Measurements from ENCODE around the gene ANKRD33B. TPM values are rescaled to one million over a fixed set of nuclear protein-coding genes. Genes with fewer than 3 reads are reported as not detected.

The ANKRD33B gene
- total and polyA plus RNA-seq, 2 experiments from 2014 or later = 2.9 to 15.4 TPM

DNA sequence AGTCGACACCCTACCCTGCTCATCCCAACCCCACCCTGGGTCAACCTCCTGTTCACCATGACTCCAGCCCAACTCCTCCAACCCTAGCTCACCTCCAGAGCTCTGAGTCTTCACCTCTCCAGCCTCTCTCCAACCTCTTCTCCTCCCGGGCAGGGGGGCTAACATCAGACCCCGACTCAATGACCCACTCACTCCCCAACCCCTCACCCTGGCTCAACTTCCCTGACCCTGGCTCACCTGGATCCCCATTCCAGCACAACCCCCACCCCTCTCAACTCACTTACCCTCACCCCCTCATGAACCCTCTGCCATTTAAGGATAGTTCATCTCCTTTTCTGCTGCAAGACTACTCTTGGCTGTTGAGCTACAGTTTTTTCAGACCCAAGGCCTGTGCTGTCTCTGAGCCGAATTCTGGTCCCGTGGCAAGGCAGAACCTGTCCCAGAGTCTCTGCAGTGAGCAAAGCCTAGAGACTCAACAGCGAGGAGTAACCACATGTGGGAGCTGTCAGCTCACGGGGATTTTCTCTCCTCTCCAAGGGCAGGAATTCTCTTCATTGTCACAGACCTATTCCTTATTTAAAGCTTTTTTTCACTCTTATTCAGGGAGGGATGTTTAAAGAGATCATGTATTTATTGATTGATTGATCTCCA lies 29.8 kb downstream of the ANKRD33B start:
- TF ChIP-seq CTCF (conservative IDR thresholded peaks at IDR 0.05; ENCODE audit: low read depth in 2 of 2) (peak in 1 of 2 experiments; percentile 49; a peak in 2 of 4 replicates), EZH2phosphoT487 (IDR thresholded peaks at IDR 0.05; ENCODE audit: unreplicated experiment) (no peak)
- Histone ChIP-seq H3K36me3 (ENCODE audit: insufficient read depth) (no peaks in the 10 kb centered on the region), H4K20me1 (replicated peaks; ENCODE audit: insufficient read depth) (no peaks in the 10 kb centered on the region), H3K4me3 (no peak overlapping the region), H3F3A (replicated peaks; ENCODE audit: low read depth) (no peaks in the 10 kb centered on the region), H3K9me2 (ENCODE audit: insufficient read depth) (no peaks in the 10 kb centered on the region), H3K79me2 (replicated peaks; ENCODE audit: insufficient read depth) (no peaks in the 10 kb centered on the region), H3K4me1 (ENCODE audit: insufficient read depth) (peaks cover 6% of the 10 kb centered on the region; the same call in 1 of the 2 replicates), H3K4me2 (no peak overlapping the region), H3K27ac (ENCODE audit: low read depth) (no peak overlapping the region), H2AFZ (no peak overlapping the region), H3K27me3 (ENCODE audit: insufficient read depth) (no peaks in the 10 kb centered on the region)
- Mint-ChIP-seq H3K9me3 (peaks cover 2% of the 10 kb centered on the region; the same call in 1 of the 3 replicates), H3K4me1 (peaks cover 25% of the 10 kb centered on the region), H3K27ac (no peak overlapping the region), H3K4me3 (no peak overlapping the region), H3K36me3 (ENCODE audit: low read depth) (0 out of 3 replicates have a peak, but pooled peaks cover 4% of the 10 kb centered on the region), H3K27me3 (ENCODE audit: insufficient read depth, low read depth, poor library complexity) (peaks cover 7% of the 10 kb centered on the region)
- ATAC-seq = peak; percentile 51
- no peak for DNase-seq (ENCODE audit: low spot score)

DNA sequence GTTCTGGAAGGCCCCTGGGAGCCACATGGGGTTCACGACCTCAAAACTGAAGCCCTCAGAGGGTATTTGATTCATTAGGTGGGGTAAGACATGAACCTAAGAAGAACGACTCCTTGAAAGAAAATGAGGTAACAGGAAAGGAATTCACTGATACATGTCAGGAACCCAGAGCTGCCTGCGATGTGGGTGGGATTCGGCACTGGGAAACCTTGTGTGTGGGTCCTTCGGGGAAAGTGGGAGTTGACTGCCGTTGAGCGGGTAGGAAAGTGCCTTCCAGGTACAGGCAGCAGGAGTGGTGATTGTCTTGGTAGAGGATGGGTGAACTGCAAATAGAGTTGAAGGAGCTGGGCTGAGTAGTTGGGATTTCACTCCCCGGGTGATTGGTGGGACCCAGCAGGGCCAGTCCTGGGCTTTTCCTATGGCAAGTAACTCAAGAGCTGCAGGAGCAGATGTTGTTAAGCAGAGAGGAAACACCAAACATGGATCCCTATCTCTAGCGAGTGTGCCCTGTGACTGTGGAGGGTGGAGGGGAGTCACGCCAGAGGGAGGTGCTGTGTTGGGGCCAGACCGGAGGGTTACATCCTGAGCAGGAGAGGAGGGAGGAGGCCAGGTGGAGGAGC lies 30.8 kb downstream of the ANKRD33B start:
- Histone ChIP-seq H3K4me1 (ENCODE audit: insufficient read depth) (no peaks in the 10 kb centered on the region), H3F3A (replicated peaks; ENCODE audit: low read depth) (no peaks in the 10 kb centered on the region), H3K27me3 (ENCODE audit: insufficient read depth) (no peaks in the 10 kb centered on the region), H3K27ac (ENCODE audit: low read depth) (no peak overlapping the region), H2AFZ (no peak overlapping the region), H3K36me3 (ENCODE audit: insufficient read depth) (no peaks in the 10 kb centered on the region), H3K79me2 (replicated peaks; ENCODE audit: insufficient read depth) (no peaks in the 10 kb centered on the region), H4K20me1 (replicated peaks; ENCODE audit: insufficient read depth) (no peaks in the 10 kb centered on the region), H3K9me2 (ENCODE audit: insufficient read depth) (no peaks in the 10 kb centered on the region), H3K4me2 (no peak overlapping the region), H3K4me3 (no peak overlapping the region)
- no peaks in the 10 kb centered on the region for H3K36me3 Mint-ChIP-seq (ENCODE audit: low read depth)
- H3K4me3 Mint-ChIP-seq = no peak overlapping the region
- H3K27me3 Mint-ChIP-seq (ENCODE audit: insufficient read depth, low read depth, poor library complexity) = peaks cover 4% of the 10 kb centered on the region
- TF ChIP-seq EZH2phosphoT487 (IDR thresholded peaks at IDR 0.05; ENCODE audit: unreplicated experiment) = no peak
- peak in 1 of 2 experiments; percentile 32; a peak in 2 of 4 replicates for TF ChIP-seq CTCF (conservative IDR thresholded peaks at IDR 0.05; ENCODE audit: low read depth in 2 of 2)
- TF ChIP-seq CREB1 (CRISPR knock-in tag; IDR thresholded peaks at IDR 0.05; ENCODE audit: low read depth) = no peak
- DNase-seq (ENCODE audit: low spot score) (no peak), ATAC-seq (peak; percentile 28; the same call in 2 of the 3 replicates)
- no peak overlapping the region for H3K27ac Mint-ChIP-seq
- H3K4me1 Mint-ChIP-seq = peaks cover 15% of the 10 kb centered on the region
- no peaks in the 10 kb centered on the region for H3K9me3 Mint-ChIP-seq

All from GM23338 (cell line).